Dedifferentiated amniotic fluid mesenchymal stem cell (primary cell): ENCODE results near the gene SPINDOC.
"Not testable (repeated sequence)": the region's sequence is repeated elsewhere in the genome, so short reads cannot be mapped to it uniquely, and the experiment has no call there.

Experiments used
- DNase-seq: peaks from one replicate; pipeline ENCODE4 v3.0.0-alpha.2; 2016; ENCODE audit errors: extremely low spot score

Gene SPINDOC

GRCh38 chr11:63813035-63813562 is at the start of gene SPINDOC:
TSS of gene SPINDOC (plus strand) at chr11:63813456. CDS start at chr11:63813687, 231 bp downstream.
- peak; percentile 45 for DNase-seq

- DNase-seq = no peak
Measured at GRCh38 chr11:63763496-63764339, 49.5 kb upstream of the SPINDOC start.

GRCh38 chr11:63764340-63764678 is 48.9 kb upstream of the SPINDOC start:
- DNase-seq = no peak

GRCh38 chr11:63764679-63765647 is 48.3 kb upstream of the SPINDOC start:
- no peak for DNase-seq

- DNase-seq = no peak
Measured at GRCh38 chr11:63765688-63766241, 47.5 kb upstream of the SPINDOC start.

- no peak for DNase-seq
Measured at GRCh38 chr11:63766531-63767235, 46.6 kb upstream of the SPINDOC start.

- DNase-seq = no peak
Measured at GRCh38 chr11:63767267-63767564, 46.0 kb upstream of the SPINDOC start.

- DNase-seq = peak; percentile 60
Measured at GRCh38 chr11:63767565-63768236, 45.6 kb upstream of the SPINDOC start.

- DNase-seq = no peak
Measured at GRCh38 chr11:63768237-63769041, 44.8 kb upstream of the SPINDOC start, which contains the start of gene ZFTA. TSS of gene ZFTA (minus strand) at chr11:63768775. CDS start at chr11:63768622, 153 bp downstream.

- no peak for DNase-seq
Measured at GRCh38 chr11:63769042-63769713, 44.1 kb upstream of the SPINDOC start.

- no peak for DNase-seq
Measured at GRCh38 chr11:63769714-63770455, 43.4 kb upstream of the SPINDOC start.

- no peak for DNase-seq
Measured at GRCh38 chr11:63770763-63771162, 42.5 kb upstream of the SPINDOC start.

GRCh38 chr11:63771741-63772318 is 41.4 kb upstream of the SPINDOC start:
- not testable (repeated sequence) for DNase-seq

- DNase-seq = no peak
Measured at GRCh38 chr11:63775191-63775590, 38.1 kb upstream of the SPINDOC start.

- DNase-seq = no peak
Measured at GRCh38 chr11:63779039-63779438, 34.2 kb upstream of the SPINDOC start.

- no peak for DNase-seq
Measured at GRCh38 chr11:63782749-63783148, 30.5 kb upstream of the SPINDOC start.

GRCh38 chr11:63783925-63784592 is 29.2 kb upstream of the SPINDOC start:
- DNase-seq = no peak

GRCh38 chr11:63785823-63786222 is 27.4 kb upstream of the SPINDOC start:
- DNase-seq = no peak
